ENCODE data around the gene ELK1.
"Not testable (repeated sequence)": the region's sequence is repeated elsewhere in the genome, so short reads cannot be mapped to it uniquely, and the experiment has no call there.

The ELK1 gene

DNA sequence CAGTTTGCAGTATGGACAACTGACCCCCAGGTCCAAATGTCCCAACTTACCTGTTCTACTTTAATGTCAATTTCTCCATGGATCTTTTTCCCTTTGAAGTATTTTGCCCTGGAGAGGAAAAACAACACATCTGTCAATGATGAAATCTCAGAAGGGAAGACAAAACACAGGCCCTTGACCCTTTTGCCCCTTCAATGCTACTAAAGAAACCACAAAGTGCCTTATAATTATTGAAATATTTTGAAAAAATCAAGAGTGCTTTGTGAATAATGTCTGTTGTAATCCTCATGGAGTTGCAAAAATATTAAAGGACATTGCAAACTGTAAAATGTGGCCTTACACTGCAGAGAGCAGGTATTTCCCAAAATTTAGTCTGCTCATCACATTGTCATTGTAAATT is 43.3 kb downstream of the ELK1 start:
- DNase-seq (ENCODE audit: low read depth in 1 of 2, low spot score in 1 of 2): no peak
- H3K27me3 ChIP-seq (ENCODE audit: insufficient read depth, poor library complexity, severe bottlenecking): no peaks in the 10 kb centered on the region
- H3K4me3 ChIP-seq (replicated peaks; ENCODE audit: insufficient read depth, low read length): no peak overlapping the region
- TF ChIP-seq CTCF (IDR thresholded peaks at IDR 0.05; ENCODE audit: insufficient read depth, low read length): no peak
- TF ChIP-seq POLR2AphosphoS5 (IDR thresholded peaks at IDR 0.05; ENCODE audit: low read depth): no peak
- TF ChIP-seq SPI1 (IDR thresholded peaks at IDR 0.05; ENCODE audit: borderline replicate concordance, low read depth): no peak
- no peak for TF ChIP-seq GABPA (IDR thresholded peaks at IDR 0.05; ENCODE audit: low read depth)
- TF ChIP-seq, protein P1, sequence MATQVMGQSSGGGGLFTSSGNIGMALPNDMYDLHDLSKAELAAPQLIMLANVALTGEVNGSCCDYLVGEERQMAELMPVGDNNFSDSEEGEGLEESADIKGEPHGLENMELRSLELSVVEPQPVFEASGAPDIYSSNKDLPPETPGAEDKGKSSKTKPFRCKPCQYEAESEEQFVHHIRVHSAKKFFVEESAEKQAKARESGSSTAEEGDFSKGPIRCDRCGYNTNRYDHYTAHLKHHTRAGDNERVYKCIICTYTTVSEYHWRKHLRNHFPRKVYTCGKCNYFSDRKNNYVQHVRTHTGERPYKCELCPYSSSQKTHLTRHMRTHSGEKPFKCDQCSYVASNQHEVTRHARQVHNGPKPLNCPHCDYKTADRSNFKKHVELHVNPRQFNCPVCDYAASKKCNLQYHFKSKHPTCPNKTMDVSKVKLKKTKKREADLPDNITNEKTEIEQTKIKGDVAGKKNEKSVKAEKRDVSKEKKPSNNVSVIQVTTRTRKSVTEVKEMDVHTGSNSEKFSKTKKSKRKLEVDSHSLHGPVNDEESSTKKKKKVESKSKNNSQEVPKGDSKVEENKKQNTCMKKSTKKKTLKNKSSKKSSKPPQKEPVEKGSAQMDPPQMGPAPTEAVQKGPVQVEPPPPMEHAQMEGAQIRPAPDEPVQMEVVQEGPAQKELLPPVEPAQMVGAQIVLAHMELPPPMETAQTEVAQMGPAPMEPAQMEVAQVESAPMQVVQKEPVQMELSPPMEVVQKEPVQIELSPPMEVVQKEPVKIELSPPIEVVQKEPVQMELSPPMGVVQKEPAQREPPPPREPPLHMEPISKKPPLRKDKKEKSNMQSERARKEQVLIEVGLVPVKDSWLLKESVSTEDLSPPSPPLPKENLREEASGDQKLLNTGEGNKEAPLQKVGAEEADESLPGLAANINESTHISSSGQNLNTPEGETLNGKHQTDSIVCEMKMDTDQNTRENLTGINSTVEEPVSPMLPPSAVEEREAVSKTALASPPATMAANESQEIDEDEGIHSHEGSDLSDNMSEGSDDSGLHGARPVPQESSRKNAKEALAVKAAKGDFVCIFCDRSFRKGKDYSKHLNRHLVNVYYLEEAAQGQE (IDR thresholded peaks at IDR 0.05; ENCODE audit: insufficient replicate concordance, low read depth): no peak
- H3K27ac ChIP-seq (replicated peaks): no peak overlapping the region

DNA sequence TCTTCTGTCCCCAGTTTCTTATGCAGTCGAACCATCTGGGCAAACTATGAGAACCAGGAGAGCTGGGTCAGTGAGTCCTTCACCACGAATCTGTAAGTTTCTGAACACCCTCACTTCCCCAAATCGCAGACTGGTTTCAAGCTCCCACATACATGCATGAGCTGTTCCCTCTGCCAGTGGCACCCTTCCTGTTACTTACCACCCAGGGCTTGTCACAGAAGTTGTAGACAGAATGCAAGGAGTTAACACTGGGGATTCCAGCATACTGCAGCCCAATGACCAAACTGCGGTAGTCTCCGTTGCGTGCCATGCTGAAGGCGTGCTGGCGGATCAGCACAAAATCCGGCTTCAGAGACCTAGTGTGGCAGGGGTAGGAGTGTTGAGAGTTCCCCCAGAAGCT is 45.3 kb downstream of the ELK1 start:
- DNase-seq (ENCODE audit: low read depth in 1 of 2, low spot score in 1 of 2): peak in 1 of 2 experiments; percentile 45

DNA sequence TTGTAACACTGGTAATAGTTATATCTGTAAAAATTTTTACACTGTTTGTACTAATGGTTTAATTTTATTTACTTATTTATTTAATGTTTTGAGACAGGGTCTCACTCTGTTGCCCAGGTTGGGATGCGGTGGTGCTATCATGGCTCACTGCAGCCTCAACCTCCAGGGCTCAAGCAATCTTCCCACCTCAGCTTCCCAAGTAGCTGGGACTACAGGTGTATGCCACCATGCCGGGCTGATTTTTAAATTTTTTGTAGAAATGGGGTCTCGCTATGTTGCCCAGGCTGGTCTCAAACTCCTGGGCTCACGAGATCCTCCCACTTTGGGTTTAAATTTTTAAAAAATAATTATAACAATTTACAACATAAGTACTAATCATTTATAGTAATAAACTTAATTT is 47.2 kb downstream of the ELK1 start:
- DNase-seq (ENCODE audit: low read depth in 1 of 2, low spot score in 1 of 2); H3K27me3 ChIP-seq (ENCODE audit: insufficient read depth, poor library complexity, severe bottlenecking); H3K27ac ChIP-seq (replicated peaks); H3K4me3 ChIP-seq (replicated peaks; ENCODE audit: insufficient read depth, low read length): not testable (repeated sequence)

More for the DNA sequence above, 45.3 kb downstream of the ELK1 start:
- no peak overlapping the region for H3K27ac ChIP-seq (replicated peaks)
- H3K4me3 ChIP-seq (replicated peaks; ENCODE audit: insufficient read depth, low read length): no peak overlapping the region
- no peaks in the 10 kb centered on the region for H3K27me3 ChIP-seq (ENCODE audit: insufficient read depth, poor library complexity, severe bottlenecking)
- TF ChIP-seq GABPA (IDR thresholded peaks at IDR 0.05; ENCODE audit: low read depth) (no peak), SPI1 (IDR thresholded peaks at IDR 0.05; ENCODE audit: borderline replicate concordance, low read depth) (peak; percentile 85)

- H3K4me3 ChIP-seq (replicated peaks; ENCODE audit: insufficient read depth, low read length): no peak overlapping the region
- TF ChIP-seq CTCF (IDR thresholded peaks at IDR 0.05; ENCODE audit: insufficient read depth, low read length): no peak
- TF ChIP-seq, protein P1 (IDR thresholded peaks at IDR 0.05; ENCODE audit: insufficient replicate concordance, low read depth): no peak
- no peak for TF ChIP-seq GABPA (IDR thresholded peaks at IDR 0.05; ENCODE audit: low read depth)
- TF ChIP-seq POLR2AphosphoS5 (IDR thresholded peaks at IDR 0.05; ENCODE audit: low read depth): no peak
- no peak for TF ChIP-seq SPI1 (IDR thresholded peaks at IDR 0.05; ENCODE audit: borderline replicate concordance, low read depth)
- H3K27me3 ChIP-seq (ENCODE audit: insufficient read depth, poor library complexity, severe bottlenecking): no peaks in the 10 kb centered on the region
- no peak overlapping the region for H3K27ac ChIP-seq (replicated peaks)
- no peak for DNase-seq (ENCODE audit: low read depth in 1 of 2, low spot score in 1 of 2)
These were observed 53.1 kb downstream of the ELK1 start for GRCh38 chrX:47597222-47597621.

- no peak overlapping the region for H3K27ac ChIP-seq (replicated peaks)
- H3K27me3 ChIP-seq (ENCODE audit: insufficient read depth, poor library complexity, severe bottlenecking): no peaks in the 10 kb centered on the region
- no peak overlapping the region for H3K4me3 ChIP-seq (replicated peaks; ENCODE audit: insufficient read depth, low read length)
- no peak for TF ChIP-seq CTCF (IDR thresholded peaks at IDR 0.05; ENCODE audit: insufficient read depth, low read length)
- no peak for TF ChIP-seq GABPA (IDR thresholded peaks at IDR 0.05; ENCODE audit: low read depth)
- TF ChIP-seq, protein P1 (IDR thresholded peaks at IDR 0.05; ENCODE audit: insufficient replicate concordance, low read depth): no peak
- TF ChIP-seq SPI1 (IDR thresholded peaks at IDR 0.05; ENCODE audit: borderline replicate concordance, low read depth): no peak
- no peak for TF ChIP-seq POLR2AphosphoS5 (IDR thresholded peaks at IDR 0.05; ENCODE audit: low read depth)
- no peak for DNase-seq (ENCODE audit: low read depth in 1 of 2, low spot score in 1 of 2)
These were observed 54.1 kb downstream of the ELK1 start for GRCh38 chrX:47596256-47596655.

Measured in HL-60 (cell line).